ENCODE results near the gene TIMM10.

- TF ChIP-seq POLR2A (IDR thresholded peaks at IDR 0.05), result no peak
- TF ChIP-seq CTCF (IDR thresholded peaks at IDR 0.05), result no peak
Measured at GRCh38 chr11:57502870-57503269, 27.7 kb downstream of the TIMM10 start.
